Esophagus squamous epithelium (tissue), 4 donors: ENCODE measurements around the gene GLIPR2.

Source experiments
- POLR2A ChIP-seq, 4 donors: fragments of 450-650 bp; IDR thresholded peaks; one replicate each; pipeline ENCODE4 v1.6.1; 2017; ENCODE audit warnings: antibody characterized with exemption in 4 of 4, mild to moderate bottlenecking in 4 of 4, moderate library complexity in 3 of 4
- TF ChIP-seq, protein P1 (sequence below), 6 experiments: fragments of 450-650 bp in 4 of 6; fragments of 200-600 bp in 2 of 6; sonication (generic) in 2 of 6; IDR thresholded peaks; one replicate each; pipeline ENCODE4 v1.5.1; 2016 to 2019; ENCODE audit warnings: antibody characterized with exemption in 6 of 6, mild to moderate bottlenecking in 4 of 6, moderate library complexity in 4 of 6

DNA sequence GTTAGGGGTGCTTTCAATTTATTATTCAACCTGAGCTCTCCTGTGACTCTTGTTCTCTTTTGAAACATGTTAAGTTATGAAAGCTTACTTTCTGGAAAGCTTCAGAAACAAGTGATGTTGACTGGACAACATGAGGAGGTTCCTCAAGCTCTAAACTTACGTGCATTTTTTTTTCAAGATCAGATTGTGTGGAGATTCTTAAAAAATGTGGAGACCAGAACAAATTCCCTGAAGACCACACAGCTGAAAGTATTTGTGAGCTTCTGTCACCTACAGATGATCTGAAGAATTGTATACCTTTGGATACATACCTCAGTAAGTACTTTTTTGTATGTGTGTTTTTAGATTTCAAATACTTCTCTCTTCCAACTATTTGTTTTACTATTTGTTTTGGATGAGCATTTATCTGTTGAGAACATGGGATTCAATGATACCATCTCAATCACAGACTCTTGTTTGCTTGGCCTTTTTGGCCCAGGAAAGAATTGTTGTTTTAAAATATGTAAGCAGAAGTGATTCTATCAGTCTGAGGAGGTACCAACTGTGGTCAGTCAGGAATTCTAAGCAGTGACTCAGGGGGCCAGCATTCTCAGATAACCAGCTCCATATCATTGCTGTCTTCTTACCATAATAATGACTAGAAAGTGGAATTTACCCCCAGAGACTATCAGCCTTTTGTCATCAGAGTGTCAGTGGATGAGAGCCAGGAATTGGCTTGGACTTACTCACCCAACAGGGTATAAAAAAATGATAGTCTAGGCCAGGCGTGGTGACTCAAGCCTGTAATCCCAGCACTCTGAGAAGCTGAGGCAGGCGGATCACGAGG, 34.4 kb upstream of the GLIPR2 start:
- TF ChIP-seq, protein P1, sequence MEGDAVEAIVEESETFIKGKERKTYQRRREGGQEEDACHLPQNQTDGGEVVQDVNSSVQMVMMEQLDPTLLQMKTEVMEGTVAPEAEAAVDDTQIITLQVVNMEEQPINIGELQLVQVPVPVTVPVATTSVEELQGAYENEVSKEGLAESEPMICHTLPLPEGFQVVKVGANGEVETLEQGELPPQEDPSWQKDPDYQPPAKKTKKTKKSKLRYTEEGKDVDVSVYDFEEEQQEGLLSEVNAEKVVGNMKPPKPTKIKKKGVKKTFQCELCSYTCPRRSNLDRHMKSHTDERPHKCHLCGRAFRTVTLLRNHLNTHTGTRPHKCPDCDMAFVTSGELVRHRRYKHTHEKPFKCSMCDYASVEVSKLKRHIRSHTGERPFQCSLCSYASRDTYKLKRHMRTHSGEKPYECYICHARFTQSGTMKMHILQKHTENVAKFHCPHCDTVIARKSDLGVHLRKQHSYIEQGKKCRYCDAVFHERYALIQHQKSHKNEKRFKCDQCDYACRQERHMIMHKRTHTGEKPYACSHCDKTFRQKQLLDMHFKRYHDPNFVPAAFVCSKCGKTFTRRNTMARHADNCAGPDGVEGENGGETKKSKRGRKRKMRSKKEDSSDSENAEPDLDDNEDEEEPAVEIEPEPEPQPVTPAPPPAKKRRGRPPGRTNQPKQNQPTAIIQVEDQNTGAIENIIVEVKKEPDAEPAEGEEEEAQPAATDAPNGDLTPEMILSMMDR (IDR thresholded peaks at IDR 0.05): no peak
- no peak for TF ChIP-seq POLR2A (IDR thresholded peaks at IDR 0.05)
